Gastroesophageal sphincter (tissue), 3 donors: ENCODE data around the gene SNX18.

Experiments used
- EP300 ChIP-seq: sonication (generic); formaldehyde crosslinking; IDR thresholded peaks from one replicate; pipeline ENCODE4 v1.6.1; 2017; ENCODE audit warnings: antibody characterized with exemption, mild to moderate bottlenecking
- POLR2A ChIP-seq, 2 donors: fragments of 450-650 bp; IDR thresholded peaks; one replicate each; pipeline ENCODE4 v1.6.1; 2017; ENCODE audit warnings: antibody characterized with exemption in 2 of 2, mild to moderate bottlenecking in 2 of 2, moderate library complexity in 1 of 2
- POLR2AphosphoS5 ChIP-seq: sonication (generic); formaldehyde crosslinking; IDR thresholded peaks from one replicate; pipeline ENCODE4 v1.6.1; 2017; ENCODE audit warnings: antibody characterized with exemption
- TF ChIP-seq, protein P1 (sequence below), 4 experiments: fragments of 200-600 bp in 2 of 4; fragments of 450-650 bp in 2 of 4; sonication (generic) in 1 of 4; IDR thresholded peaks; one replicate each; pipeline ENCODE4 v1.5.1; 2017 to 2019; ENCODE audit warnings: antibody characterized with exemption in 4 of 4, mild to moderate bottlenecking in 2 of 4, moderate library complexity in 2 of 4

DNA sequence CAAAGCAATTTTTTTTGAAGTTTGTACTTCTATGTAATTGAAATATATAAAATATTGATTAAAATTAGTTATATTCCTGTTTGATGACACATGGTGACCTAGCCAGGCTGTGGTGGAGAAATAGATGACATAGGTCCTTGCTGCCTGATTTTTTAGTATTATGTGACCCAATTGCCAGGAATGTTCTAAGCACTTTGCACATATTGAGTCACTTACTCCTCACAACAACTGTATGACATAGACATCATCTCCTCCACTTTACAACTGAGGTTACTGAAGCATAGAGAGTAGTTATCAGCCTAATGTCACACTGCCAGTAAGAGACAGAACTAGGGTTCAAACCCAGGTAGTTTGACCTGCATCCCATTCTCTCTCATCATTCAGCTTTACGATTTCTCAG lies 26.2 kb upstream of the SNX18 start:
- TF ChIP-seq, protein P1, sequence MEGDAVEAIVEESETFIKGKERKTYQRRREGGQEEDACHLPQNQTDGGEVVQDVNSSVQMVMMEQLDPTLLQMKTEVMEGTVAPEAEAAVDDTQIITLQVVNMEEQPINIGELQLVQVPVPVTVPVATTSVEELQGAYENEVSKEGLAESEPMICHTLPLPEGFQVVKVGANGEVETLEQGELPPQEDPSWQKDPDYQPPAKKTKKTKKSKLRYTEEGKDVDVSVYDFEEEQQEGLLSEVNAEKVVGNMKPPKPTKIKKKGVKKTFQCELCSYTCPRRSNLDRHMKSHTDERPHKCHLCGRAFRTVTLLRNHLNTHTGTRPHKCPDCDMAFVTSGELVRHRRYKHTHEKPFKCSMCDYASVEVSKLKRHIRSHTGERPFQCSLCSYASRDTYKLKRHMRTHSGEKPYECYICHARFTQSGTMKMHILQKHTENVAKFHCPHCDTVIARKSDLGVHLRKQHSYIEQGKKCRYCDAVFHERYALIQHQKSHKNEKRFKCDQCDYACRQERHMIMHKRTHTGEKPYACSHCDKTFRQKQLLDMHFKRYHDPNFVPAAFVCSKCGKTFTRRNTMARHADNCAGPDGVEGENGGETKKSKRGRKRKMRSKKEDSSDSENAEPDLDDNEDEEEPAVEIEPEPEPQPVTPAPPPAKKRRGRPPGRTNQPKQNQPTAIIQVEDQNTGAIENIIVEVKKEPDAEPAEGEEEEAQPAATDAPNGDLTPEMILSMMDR (IDR thresholded peaks at IDR 0.05), result no peak
- no peak for TF ChIP-seq POLR2AphosphoS5
- TF ChIP-seq POLR2A (IDR thresholded peaks at IDR 0.05), result no peak
- TF ChIP-seq EP300, result no peak
